ENCODE results near the gene RSPH1. TPM values are rescaled to one million over a fixed set of nuclear protein-coding genes. Genes with fewer than 3 reads are reported as not detected.

The RSPH1 gene
- total RNA-seq, 1 donor from 2014 or later = 0.42 TPM

DNA sequence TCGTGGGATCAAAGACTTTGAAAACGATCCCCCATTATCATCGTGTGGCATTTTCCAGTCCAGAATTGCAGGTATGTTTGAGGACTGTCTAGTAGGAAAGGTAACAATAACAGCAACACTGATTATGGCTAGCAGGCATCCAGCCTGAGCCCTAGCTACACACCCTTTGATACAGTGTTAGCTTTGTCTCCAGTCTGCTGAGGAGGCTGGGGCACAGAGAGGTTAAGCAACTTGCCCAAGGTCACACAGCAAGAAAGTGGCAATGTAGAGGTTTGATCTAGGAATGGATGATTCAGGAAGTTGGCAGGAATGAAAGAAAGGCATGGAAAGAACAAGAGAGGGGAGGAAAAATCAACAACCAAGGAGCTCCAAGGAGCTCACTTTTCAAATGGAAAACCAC lies 61.1 kb downstream of the RSPH1 start:
- Mint-ChIP-seq H3K9me3 (ENCODE audit: unreplicated experiment) (no peaks in the 10 kb centered on the region), H3K27ac (ENCODE audit: unreplicated experiment) (no peak overlapping the region), H3K4me1 (ENCODE audit: low read depth, unreplicated experiment) (no peaks in the 10 kb centered on the region), H3K27me3 (ENCODE audit: unreplicated experiment) (peaks cover 5% of the 10 kb centered on the region), H3K4me3 (ENCODE audit: unreplicated experiment) (no peak overlapping the region), H3K36me3 (ENCODE audit: unreplicated experiment) (peaks cover 11% of the 10 kb centered on the region)
- TF ChIP-seq, protein P1, sequence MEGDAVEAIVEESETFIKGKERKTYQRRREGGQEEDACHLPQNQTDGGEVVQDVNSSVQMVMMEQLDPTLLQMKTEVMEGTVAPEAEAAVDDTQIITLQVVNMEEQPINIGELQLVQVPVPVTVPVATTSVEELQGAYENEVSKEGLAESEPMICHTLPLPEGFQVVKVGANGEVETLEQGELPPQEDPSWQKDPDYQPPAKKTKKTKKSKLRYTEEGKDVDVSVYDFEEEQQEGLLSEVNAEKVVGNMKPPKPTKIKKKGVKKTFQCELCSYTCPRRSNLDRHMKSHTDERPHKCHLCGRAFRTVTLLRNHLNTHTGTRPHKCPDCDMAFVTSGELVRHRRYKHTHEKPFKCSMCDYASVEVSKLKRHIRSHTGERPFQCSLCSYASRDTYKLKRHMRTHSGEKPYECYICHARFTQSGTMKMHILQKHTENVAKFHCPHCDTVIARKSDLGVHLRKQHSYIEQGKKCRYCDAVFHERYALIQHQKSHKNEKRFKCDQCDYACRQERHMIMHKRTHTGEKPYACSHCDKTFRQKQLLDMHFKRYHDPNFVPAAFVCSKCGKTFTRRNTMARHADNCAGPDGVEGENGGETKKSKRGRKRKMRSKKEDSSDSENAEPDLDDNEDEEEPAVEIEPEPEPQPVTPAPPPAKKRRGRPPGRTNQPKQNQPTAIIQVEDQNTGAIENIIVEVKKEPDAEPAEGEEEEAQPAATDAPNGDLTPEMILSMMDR (IDR thresholded peaks at IDR 0.05; ENCODE audit: partially characterized antibody, unreplicated experiment) = no peak
- no peak for DNase-seq

DNA sequence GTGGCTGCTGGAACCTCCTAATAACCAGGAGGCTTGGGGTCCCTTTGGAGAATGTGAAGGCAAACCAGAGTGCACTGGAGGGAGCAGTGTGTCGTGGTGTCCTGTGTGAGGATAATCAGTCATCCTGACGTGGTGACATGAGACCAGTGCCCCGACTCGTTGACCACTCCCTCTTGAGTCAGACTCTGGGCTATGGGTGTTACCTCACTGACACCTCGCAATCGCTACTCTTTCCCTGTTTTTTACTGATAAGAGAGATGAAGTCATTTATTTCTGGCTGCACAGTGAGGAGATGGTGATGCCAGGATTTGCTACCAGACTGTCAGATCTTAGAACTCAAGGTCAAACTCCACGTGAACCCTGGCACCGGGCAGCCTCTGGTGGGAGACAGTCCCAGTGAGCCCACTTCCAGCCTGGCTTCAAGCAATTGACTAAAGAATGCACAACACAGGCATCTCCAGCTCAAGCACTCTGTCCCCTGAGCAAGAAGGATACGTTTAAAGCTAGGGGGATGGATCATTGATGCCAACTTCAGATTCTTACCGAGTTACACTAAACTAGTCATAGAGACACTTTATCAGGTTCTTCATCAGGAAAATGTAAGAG lies 62.0 kb downstream of the RSPH1 start:
- DNase-seq = no peak

DNA sequence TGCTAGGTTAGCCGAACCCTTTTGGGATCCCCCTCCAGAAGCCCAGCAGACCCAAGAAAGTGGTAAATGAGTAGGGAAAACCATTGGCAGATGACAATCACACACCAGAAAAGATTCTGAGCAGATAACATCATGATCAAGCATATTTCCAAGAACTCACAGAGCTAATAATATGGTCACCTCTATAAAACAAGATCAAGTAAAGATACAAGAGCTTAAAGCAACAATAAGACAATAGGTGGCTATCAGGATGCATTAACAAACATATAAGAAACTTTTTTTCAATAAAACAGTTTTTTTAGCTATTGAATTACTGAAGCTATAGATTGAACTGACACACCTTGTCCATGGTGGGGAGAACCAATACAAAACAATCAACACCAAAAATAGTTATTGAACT lies 63.3 kb downstream of the RSPH1 start:
- no peak for DNase-seq
- Mint-ChIP-seq H3K27ac (ENCODE audit: unreplicated experiment) (no peak overlapping the region), H3K27me3 (ENCODE audit: unreplicated experiment) (peaks cover 6% of the 10 kb centered on the region), H3K4me1 (ENCODE audit: low read depth, unreplicated experiment) (no peaks in the 10 kb centered on the region), H3K36me3 (ENCODE audit: unreplicated experiment) (peaks cover 15% of the 10 kb centered on the region), H3K9me3 (ENCODE audit: unreplicated experiment) (peaks cover 3% of the 10 kb centered on the region), H3K4me3 (ENCODE audit: unreplicated experiment) (no peak overlapping the region)
- TF ChIP-seq, protein P1 (IDR thresholded peaks at IDR 0.05; ENCODE audit: partially characterized antibody, unreplicated experiment) = no peak

More for the DNA sequence above, 62.0 kb downstream of the RSPH1 start:
- H3K4me1 Mint-ChIP-seq (ENCODE audit: low read depth, unreplicated experiment) = no peaks in the 10 kb centered on the region
- peaks cover 5% of the 10 kb centered on the region for H3K27me3 Mint-ChIP-seq (ENCODE audit: unreplicated experiment)
- H3K27ac Mint-ChIP-seq (ENCODE audit: unreplicated experiment) = no peak overlapping the region
- H3K9me3 Mint-ChIP-seq (ENCODE audit: unreplicated experiment) = no peaks in the 10 kb centered on the region
- TF ChIP-seq, protein P1 (IDR thresholded peaks at IDR 0.05; ENCODE audit: partially characterized antibody, unreplicated experiment) = no peak
- H3K36me3 Mint-ChIP-seq (ENCODE audit: unreplicated experiment) = peaks cover 11% of the 10 kb centered on the region
- H3K4me3 Mint-ChIP-seq (ENCODE audit: unreplicated experiment) = no peak overlapping the region

DNA sequence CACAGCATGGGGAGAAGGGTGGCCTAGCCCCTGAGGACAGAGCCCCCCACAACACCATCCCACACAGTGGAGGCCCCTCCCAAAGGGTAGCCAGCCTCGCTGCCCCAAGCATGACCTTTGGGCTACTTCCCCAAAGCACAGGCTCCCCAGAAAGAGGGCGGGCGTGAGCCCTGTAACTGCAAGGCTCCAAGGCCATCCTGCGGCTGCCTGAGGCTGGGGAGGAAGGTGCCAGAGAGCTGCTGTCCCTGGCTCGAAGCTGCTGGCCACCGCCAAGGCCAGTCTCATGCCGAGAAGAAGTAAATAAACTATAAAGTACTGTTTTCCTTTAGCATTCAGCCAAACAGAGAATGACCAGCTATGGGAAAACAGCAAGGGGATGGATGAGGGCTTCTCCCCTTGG lies 64.8 kb downstream of the RSPH1 start:
- no peak overlapping the region for H3K27ac Mint-ChIP-seq (ENCODE audit: unreplicated experiment)
- H3K36me3 Mint-ChIP-seq (ENCODE audit: unreplicated experiment) = peaks cover 15% of the 10 kb centered on the region
- no peak overlapping the region for H3K4me3 Mint-ChIP-seq (ENCODE audit: unreplicated experiment)
- H3K4me1 Mint-ChIP-seq (ENCODE audit: low read depth, unreplicated experiment) = no peaks in the 10 kb centered on the region
- peaks cover 3% of the 10 kb centered on the region for H3K9me3 Mint-ChIP-seq (ENCODE audit: unreplicated experiment)
- peaks cover 9% of the 10 kb centered on the region for H3K27me3 Mint-ChIP-seq (ENCODE audit: unreplicated experiment)
- DNase-seq = no peak
- TF ChIP-seq, protein P1 (IDR thresholded peaks at IDR 0.05; ENCODE audit: partially characterized antibody, unreplicated experiment) = no peak

DNA sequence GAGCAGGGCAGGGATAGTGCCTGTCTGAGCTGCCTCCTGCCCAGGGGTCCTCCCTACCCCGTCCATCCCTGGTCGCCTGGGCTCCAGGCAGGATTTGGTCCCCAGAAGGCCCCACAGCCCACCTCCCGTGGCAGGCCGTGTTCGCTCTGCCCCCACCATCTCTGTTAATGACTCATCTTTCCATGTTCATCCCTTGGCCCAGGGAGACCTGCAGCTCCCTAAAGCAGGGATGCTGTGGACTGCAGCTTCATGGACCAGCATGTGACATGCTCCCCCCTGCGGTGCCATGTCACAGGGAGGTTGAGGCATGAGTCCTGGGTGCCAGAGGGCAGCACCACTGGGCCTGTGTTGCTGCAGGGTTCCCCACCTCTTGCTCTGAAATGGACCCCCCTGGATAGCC lies 65.5 kb downstream of the RSPH1 start:
- no peak overlapping the region for H3K27ac Mint-ChIP-seq (ENCODE audit: unreplicated experiment)
- peaks cover 9% of the 10 kb centered on the region for H3K27me3 Mint-ChIP-seq (ENCODE audit: unreplicated experiment)
- H3K9me3 Mint-ChIP-seq (ENCODE audit: unreplicated experiment) = peaks cover 6% of the 10 kb centered on the region
- TF ChIP-seq, protein P1 (IDR thresholded peaks at IDR 0.05; ENCODE audit: partially characterized antibody, unreplicated experiment) = no peak
- H3K36me3 Mint-ChIP-seq (ENCODE audit: unreplicated experiment) = peaks cover 15% of the 10 kb centered on the region
- DNase-seq = no peak
- H3K4me3 Mint-ChIP-seq (ENCODE audit: unreplicated experiment) = no peak overlapping the region
- no peaks in the 10 kb centered on the region for H3K4me1 Mint-ChIP-seq (ENCODE audit: low read depth, unreplicated experiment)
